ENCODE measurements around the gene ZSCAN10.

The ZSCAN10 gene

DNA sequence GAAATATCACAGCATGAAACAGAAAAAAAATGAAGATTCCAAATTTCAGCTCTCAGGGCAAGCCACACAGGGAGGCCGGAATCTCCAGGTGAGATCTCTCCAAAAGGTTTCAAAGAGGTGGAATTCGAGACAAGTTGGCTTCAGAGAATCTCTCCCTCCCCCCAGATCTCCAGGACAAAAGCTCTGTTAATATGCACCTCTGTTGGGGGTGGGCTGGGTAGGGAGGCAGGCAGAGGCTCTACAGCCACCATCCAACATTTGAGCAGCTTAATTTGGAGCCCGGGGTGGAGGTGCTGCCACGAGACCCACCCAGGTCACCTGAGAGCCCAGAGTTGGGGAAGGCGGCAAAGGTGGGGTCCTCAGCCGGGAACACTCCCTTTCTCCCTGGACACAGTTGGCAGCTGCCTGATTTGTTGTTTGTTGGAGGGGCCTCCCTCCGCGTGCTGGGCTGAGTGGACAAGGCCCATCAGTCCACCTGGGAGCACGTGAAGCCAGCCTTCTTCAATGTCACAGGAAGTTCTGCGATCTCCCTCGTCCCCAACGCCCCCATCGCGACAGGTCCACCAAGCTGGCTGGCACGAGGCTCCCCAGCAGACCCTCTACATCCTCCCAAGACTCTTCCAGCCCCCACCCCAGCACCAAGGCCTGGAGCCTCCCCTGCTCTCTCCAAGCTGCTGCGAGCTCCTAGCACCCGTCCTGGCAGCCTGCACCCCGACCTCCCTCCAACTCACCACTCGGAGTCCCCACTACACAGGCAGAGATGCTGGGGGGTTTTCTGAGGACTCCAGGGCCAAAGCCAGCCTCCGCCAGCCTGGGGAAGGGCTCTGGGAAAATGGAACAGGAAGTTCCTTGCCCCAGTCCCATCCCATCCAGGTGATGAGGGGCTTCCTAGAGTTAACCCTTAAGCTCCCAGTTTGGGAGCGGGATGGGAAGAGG, at the start of gene ZSCAN10:
TSS of gene ZSCAN10 (minus strand) at position 836 of the 936 bp plus-strand sequence. CDS start 6,357 bp downstream, outside the sequence.
- DNase-seq (ENCODE audit: low read depth) = no peak

DNA sequence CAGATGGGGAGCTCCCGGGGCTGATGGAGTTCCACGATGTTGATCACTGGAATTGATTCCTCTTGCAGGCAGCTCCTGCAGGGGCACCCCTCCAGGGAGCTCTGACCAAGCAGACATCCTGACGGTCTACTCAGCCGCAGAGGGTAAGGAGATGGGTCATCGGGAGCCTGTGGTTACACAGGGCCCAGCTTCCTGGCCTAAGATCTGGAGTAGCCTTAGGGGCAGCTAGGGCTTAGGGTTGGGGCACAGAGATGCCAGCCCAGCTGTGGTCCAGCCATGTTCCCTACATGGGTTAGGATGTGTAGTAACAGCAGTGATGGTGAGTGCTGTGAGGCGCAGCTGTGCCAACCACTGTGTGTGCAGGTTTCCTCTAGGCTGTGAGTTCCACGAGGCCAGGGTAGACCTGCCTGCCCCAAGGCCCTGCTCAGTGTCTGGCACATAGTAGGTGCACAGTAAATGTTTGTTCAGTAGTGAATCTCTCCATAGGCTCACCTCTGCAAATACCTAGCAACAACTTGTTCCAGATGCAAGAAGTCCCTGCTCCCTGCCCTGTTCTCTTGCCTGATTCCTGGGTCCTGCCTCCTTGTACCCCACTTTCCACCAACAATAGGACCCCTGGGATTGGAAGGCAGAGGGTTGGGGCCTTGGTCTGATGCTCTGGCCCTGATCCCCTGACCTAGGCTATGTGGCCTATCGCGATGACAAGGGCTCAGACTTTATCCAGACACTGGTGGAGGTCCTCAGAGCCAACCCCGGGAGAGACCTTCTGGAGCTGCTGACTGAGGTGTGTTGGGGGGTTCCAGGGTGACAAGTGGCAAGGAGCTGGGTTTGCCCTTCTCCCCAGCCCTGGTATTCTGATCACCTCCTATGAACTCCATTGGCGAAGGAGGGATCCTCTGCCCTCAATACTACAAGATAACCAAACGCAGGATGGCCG, 49.4 kb upstream of the ZSCAN10 start:
- no peak for DNase-seq (ENCODE audit: low read depth)

- DNase-seq (ENCODE audit: low read depth) = no peak
Observed at GRCh38 chr16:3147757-3148104, 48.6 kb upstream of the ZSCAN10 start.

GRCh38 chr16:3147046-3147756, 48.1 kb upstream of the ZSCAN10 start:
- DNase-seq (ENCODE audit: low read depth) = no peak

GRCh38 chr16:3145660-3146059, 46.6 kb upstream of the ZSCAN10 start:
- DNase-seq (ENCODE audit: low read depth) = no peak

- no peak for DNase-seq (ENCODE audit: low read depth)
Observed at GRCh38 chr16:3145151-3145550, 46.1 kb upstream of the ZSCAN10 start.

DNA sequence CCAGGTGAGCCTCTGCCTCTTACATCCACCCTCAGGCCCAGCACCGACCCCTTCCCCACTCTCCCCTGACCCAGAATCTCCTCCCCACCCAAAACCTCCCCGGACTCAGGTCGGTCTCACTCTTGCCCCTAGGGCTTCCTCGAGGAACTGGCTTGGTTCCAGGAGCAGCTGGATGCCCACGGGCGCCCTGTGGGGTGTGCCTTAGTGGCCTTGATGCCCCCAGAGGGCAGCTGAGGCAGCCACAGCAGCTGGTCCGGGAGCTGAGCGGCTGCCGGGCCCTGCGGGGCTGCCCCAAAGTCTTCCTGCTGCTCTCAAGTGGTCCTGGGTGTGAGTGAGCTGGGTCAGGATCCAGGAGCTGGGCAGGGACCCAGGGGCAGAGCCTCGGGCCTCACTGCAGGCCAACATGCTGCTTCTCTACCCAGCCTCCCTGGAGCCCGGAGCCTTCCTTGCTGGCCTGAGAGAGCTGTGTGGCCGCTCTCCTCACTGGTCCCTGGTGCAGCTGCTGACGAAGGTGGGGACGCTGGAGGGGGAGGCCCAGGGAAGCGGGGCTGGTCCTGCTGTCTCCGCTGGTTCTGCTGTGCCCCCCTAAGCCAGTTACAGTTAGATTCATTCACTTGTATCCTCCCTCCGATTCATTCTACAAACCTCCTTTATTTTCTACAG, 45.4 kb upstream of the ZSCAN10 start:
- no peak for DNase-seq (ENCODE audit: low read depth)

- DNase-seq (ENCODE audit: low read depth) = no peak
Observed at GRCh38 chr16:3143598-3144320, 44.7 kb upstream of the ZSCAN10 start.

GRCh38 chr16:3143189-3143588, 44.1 kb upstream of the ZSCAN10 start:
- DNase-seq (ENCODE audit: low read depth) = no peak

DNA sequence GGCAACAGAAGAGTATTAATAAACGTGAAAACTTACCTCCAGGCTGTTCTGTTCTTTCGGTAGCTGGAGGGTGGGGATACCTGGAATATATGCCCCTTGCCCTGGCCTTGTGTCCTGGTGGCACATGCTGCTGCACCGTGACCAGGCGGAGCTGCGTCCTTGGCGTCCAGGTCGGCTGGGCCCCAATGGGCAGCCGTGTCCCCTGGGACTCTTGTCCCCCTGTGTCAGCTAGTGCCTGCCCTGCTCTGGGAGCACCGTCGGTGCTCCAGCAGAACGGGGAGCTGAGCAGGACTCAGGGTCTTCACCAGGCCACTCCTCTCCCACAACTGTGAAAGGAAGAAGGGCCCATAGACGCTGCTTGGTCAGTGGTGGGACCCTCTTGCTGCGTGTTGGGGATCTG, 43.7 kb upstream of the ZSCAN10 start:
- DNase-seq (ENCODE audit: low read depth) = no peak

DNA sequence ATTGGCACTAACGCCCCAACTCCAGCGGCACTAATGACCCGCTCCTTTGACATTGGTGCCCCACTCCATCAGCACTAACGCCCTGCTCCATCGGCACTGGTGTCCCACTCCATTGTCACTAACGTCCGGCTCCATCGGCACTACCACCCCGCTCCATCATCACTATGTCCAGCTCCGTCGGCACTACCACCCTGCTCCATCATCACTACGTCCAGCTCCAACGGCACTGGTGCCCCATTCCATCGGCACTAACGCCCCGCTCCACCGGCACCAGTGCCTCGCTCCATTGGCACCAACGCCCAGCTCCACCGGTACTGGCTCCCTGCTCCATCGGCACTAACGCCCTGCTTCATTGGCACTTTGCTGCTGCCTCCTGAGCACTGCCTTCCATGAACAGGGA, 43.2 kb upstream of the ZSCAN10 start:
- DNase-seq (ENCODE audit: low read depth) = no peak

GRCh38 chr16:3141781-3142311, 42.8 kb upstream of the ZSCAN10 start:
- DNase-seq (ENCODE audit: low read depth) = no peak

GRCh38 chr16:3140603-3141427, 41.7 kb upstream of the ZSCAN10 start:
- no peak for DNase-seq (ENCODE audit: low read depth)

DNA sequence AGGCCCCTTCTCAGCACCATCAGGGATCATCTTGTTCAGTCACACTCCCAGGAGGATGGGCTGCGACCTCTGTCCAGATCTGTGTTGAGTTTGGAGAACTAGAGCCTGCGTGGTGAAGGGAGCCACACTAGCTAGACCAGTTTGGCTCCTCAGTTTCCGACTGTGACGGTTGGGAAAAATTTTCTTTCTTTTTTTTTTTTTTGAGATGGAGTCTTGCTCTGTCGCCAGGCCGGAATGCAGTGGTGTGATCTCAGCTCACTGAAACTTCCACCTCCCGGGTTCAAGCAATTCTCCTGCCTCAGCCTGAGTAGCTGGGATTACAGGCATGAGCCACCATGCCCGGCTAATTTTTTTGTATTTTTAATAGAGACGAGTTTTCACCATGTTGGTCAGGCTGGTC, 40.5 kb upstream of the ZSCAN10 start:
- peak; percentile 65 for DNase-seq (ENCODE audit: low read depth)

GRCh38 chr16:3138823-3139426, 39.8 kb upstream of the ZSCAN10 start:
- DNase-seq (ENCODE audit: low read depth) = no peak

- no peak for DNase-seq (ENCODE audit: low read depth)
Observed at GRCh38 chr16:3138342-3138741, 39.2 kb upstream of the ZSCAN10 start.

DNA sequence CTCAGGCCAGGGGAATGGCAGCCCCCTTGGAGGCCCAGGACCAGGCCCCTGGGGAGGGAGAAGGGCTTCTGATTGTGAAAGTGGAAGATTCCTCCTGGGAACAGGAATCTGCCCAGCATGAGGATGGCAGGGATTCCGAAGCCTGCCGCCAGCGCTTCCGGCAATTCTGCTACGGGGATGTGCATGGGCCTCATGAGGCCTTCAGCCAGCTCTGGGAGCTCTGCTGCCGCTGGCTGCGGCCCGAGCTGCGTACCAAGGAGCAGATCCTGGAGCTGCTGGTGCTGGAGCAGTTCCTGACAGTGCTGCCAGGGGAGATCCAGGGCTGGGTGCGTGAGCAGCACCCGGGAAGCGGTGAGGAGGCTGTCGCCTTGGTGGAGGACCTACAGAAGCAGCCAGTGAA, 38.2 kb upstream of the ZSCAN10 start:
- no peak for DNase-seq (ENCODE audit: low read depth)

GRCh38 chr16:3135126-3135715, 36.1 kb upstream of the ZSCAN10 start:
- DNase-seq (ENCODE audit: low read depth) = no peak
